NCI-H460 (cell line): ENCODE data around the gene KIF26B. TPM values are rescaled to one million over a fixed set of nuclear protein-coding genes. Genes with fewer than 3 reads are reported as not detected.
"Not testable (repeated sequence)": the region's sequence is repeated elsewhere in the genome, so short reads cannot be mapped to it uniquely, and the experiment has no call there.

ENCODE experiments used
- DNase-seq: peaks from one replicate; pipeline ENCODE4 v3.0.0-alpha.2; 2016; ENCODE audit warnings: low read depth; ENCODE audit errors: extremely low read depth
- total RNA-seq: library from RNA; depleted of rRNA; stranded (reverse); fragments of >200 nt; shearing (Covaris generic); gene quantifications from 2 replicates; pipeline ENCODE4 v1.2.3, GENCODE V29; 2014

KIF26B gene
- total RNA-seq, 1 experiment from 2014 or later, result 0.07 TPM

DNA sequence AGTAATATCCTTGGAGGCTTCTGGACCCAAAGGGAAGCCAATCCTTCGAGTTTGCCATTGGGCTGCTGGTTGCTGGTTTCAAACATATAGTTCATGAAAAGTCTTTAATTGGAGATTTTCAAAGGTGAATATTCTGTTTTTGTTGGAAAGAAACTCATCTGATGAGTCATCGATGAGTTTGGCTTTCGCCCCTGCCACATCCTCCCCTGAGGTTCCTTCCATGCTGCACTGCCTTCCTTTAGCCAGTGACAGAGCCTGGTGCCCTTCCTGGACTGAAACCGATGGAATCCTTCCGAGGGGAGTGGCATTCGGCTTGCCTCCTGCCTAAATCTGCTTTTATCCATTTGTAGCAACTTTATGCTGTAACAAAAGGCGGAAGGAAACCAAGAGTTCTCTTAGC is 550.0 kb downstream of the KIF26B start:
- DNase-seq, result no peak

GRCh38 chr1:245707941-245708340 is 553.2 kb downstream of the KIF26B start:
- no peak for DNase-seq

- no peak for DNase-seq
Measured at GRCh38 chr1:245710961-245711903, 556.4 kb downstream of the KIF26B start.

DNA sequence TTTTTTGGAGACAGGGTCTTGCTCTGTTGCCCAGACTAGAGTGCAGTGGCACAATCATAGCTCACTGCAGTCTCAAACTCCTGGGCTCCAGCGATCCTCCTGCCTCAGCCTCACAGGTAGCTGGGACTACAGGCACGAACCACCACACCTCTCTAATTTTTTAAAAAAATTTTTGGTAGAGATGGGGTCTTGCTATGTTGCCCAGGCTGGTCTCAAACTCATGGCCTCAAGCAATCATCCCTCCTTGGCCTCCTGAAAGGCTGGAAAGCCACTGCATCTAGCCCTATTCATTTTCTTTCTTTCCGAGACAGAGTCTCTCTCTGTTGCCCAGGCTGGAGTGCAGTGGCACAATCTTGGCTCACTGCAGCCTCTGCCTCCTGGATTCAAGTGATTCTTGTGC is 559.2 kb downstream of the KIF26B start:
- not testable (repeated sequence) for DNase-seq

- DNase-seq, result no peak
Measured at GRCh38 chr1:245715291-245715701, 560.5 kb downstream of the KIF26B start.

DNA sequence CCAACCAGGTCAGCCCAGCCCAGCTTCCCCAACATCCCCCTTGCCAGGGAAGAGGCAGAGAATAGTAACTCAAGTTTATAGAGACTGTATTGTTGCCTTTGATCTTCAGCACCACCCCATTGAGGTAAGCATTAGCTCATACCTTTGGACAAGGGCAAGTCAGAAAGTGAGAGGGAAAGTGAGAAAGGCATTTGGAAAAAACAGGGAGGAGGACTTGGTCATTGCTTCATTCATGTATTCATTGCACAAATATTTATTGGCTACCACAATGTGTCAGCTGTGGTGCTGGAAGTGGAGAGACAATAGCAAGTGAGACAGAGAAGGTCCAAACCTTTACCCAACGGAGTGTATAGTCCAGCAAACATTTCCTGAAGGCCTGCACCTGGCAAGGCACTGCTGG is 561.2 kb downstream of the KIF26B start:
- DNase-seq, result no peak

GRCh38 chr1:245716561-245716960 is 561.8 kb downstream of the KIF26B start:
- DNase-seq, result no peak

GRCh38 chr1:245717611-245718010 is 562.8 kb downstream of the KIF26B start:
- no peak for DNase-seq

DNA sequence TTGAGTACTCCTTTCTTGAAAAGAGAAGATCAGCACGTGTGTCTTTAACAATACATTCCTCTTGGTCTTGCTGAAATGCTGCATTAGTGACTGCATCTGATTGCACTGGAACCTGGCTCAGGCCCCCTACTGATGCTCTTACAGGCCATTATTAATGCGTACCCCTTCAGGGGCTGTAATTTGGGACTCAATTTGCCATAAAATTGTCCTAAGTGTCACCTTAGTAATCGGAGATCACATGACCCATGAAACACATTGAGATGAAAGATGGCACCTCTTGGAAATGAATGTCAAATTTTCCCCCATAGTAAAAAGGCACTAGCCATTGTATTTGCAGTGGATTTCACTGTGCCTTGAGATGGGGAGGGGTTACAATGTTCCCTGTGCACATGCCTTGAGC is 563.3 kb downstream of the KIF26B start:
- no peak for DNase-seq

DNA sequence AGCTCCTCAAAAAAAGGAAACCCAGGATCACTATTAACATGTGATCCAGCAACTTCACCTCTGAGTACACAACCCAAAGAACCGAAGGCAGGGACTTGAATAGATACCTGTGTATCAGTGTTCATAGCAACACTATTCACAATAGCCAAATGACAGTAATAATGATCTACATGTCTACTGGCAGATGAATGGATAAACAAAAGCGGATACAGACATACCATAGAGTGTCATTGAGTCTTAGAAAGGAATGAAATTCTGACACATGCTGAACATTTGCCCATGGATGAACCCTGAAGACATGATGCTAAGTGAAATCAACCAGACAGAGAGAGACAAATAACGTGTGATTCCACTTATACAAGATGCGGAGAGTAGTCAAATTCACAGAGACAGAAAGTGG is 564.2 kb downstream of the KIF26B start:
- no peak for DNase-seq

DNA sequence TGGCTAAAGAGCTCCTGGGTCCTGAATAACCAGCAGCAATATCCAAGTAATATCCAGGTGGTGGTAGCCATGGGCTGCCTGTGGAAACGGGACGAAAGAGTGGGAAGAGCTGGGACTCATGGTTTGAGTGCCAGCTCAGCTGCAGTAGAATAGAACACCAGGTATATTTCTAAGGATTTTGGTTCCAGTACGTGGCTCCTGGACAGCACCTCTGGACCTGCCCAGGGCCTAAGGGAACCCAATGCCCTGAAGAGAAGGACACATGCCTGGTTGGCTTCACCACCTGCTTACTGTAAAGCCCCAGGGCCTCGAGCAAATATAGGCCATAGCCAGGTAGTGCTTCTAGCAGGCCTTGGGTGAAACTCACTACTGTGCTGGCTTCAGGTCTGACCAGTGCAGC is 566.7 kb downstream of the KIF26B start:
- DNase-seq, result no peak

GRCh38 chr1:245728035-245728434 is 573.2 kb downstream of the KIF26B start:
- DNase-seq, result not testable (repeated sequence)

DNA sequence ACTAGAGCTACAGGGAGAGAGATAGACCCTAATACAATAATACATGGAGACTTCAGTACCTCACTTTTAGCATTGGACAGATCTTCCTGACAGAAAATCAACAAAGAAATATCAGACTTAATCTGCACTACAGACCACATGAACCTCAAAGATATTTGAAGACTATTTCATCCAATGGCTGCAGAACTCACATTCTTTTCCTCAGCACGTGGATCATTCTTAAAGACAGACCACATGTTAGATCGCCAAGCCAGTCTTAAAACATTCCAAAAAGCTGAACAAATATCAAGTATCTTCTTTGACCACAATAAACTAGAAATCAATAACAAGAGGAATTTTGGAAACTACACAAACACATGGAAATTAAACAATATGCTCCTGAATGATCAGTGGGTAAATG is 576.0 kb downstream of the KIF26B start:
- no peak for DNase-seq

GRCh38 chr1:245740336-245740735 is 585.6 kb downstream of the KIF26B start:
- not testable (repeated sequence) for DNase-seq

DNA sequence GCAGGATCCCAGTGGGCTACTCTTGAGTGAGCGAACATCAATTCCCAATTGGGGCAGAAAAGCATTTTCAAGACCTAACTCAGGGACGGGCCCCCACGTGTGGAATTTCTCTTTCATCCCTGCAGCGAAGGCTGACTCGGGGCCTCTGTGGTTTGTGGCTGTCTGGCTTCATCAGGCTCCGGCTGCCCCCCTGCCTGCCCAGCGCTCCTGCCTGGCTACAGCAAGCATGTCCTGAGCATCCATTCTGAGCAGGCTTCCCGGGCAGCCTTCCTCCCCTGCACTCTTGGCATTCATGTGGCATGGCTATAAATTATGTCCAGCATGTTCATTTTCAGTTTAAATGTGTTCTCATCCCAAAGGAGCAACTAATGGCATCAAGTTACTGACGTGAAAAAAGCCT is 588.1 kb downstream of the KIF26B start:
- DNase-seq, result no peak

DNA sequence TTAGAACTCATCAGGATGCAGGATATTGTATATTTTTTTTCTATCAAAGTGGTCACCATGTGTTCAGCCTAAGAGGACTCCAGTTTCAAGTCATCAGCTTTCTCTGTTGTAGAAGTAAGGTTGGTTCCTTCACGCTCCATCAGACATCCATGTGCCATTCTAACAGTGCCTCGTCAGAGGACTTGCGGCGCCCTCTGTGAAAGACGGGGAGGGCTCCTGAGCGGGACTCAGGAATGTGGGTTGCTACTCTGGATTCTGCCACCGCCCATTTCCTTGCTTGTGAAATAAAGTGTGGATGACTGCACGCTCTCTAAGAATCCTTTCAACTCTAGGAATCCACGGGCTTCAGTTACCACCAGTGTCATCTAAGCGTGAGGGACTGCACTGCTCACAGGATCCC is 593.5 kb downstream of the KIF26B start:
- DNase-seq, result no peak

GRCh38 chr1:245748646-245749045 is 593.9 kb downstream of the KIF26B start:
- DNase-seq, result no peak

GRCh38 chr1:245749053-245749452 is 594.3 kb downstream of the KIF26B start:
- DNase-seq, result no peak

GRCh38 chr1:245750261-245750660 is 595.5 kb downstream of the KIF26B start:
- no peak for DNase-seq

- DNase-seq, result no peak
Measured at GRCh38 chr1:245751116-245751515, 596.3 kb downstream of the KIF26B start.

GRCh38 chr1:245751726-245752470 is 597.1 kb downstream of the KIF26B start:
- DNase-seq, result no peak

GRCh38 chr1:245752561-245752960 is 597.8 kb downstream of the KIF26B start:
- DNase-seq, result no peak
